Ascending aorta (tissue), 2 donors: ENCODE data around the gene ABCG2. TPM values are rescaled to one million over a fixed set of nuclear protein-coding genes. Genes with fewer than 3 reads are reported as not detected.

Experiments
- DNase-seq, 2 donors: peaks; one replicate each; pipeline ENCODE4 v3.0.0-alpha.2; 2019; ENCODE audit warnings: low spot score in 2 of 2
- H3K27ac ChIP-seq, 2 donors: fragments of 200-600 bp; sonication (generic); one replicate each; pipeline ENCODE4 v1.5.1; 2016 to 2017; ENCODE audit warnings: mild to moderate bottlenecking in 1 of 2
- H3K27me3 ChIP-seq: fragments of 200-600 bp; sonication (generic); one replicate; pipeline ENCODE4 v1.5.1; 2017
- H3K36me3 ChIP-seq, 2 donors: fragments of 200-600 bp; sonication (generic); one replicate each; pipeline ENCODE4 v1.5.1; 2016
- H3K4me1 ChIP-seq, 2 donors: fragments of 200-600 bp; sonication (generic); one replicate each; pipeline ENCODE4 v1.5.1; 2016 to 2017; ENCODE audit warnings: mild to moderate bottlenecking in 1 of 2
- H3K4me3 ChIP-seq, 2 donors: fragments of 200-600 bp; sonication (generic); one replicate each; pipeline ENCODE4 v1.5.1; 2016 to 2017; ENCODE audit warnings: mild to moderate bottlenecking in 1 of 2
- H3K9me3 ChIP-seq, 2 donors: fragments of 200-600 bp; sonication (generic); one replicate each; pipeline ENCODE4 v1.5.1; 2016
- CTCF ChIP-seq, 3 experiments: fragments of 200-600 bp in 2 of 3; fragments of 450-650 bp in 1 of 3; sonication (generic) in 2 of 3; IDR thresholded peaks; one replicate each; pipeline ENCODE4 v1.5.1; 2016 to 2019; ENCODE audit warnings: antibody characterized with exemption in 3 of 3, mild to moderate bottlenecking in 1 of 3, moderate library complexity in 1 of 3
- intact Hi-C: fragments of 100-400 bp; cut with DNase I; formaldehyde crosslinking; loops from one replicate; pipeline ENCODE4 v1.15.1; 2023
- total RNA-seq: library from RNA; depleted of rRNA; stranded (reverse); fragments of >200 nt; gene quantifications from one replicate; pipeline ENCODE4 v1.1.0, GENCODE V29; 2016

ABCG2 gene
- total RNA-seq, 1 donor from 2014 or later, result 6.1 TPM

- H3K27ac ChIP-seq, result no peak overlapping the region
- H3K36me3 ChIP-seq, result peaks cover 21 to 43% of the 10 kb centered on the region in 2 donors
- no peaks in the 10 kb centered on the region for H3K9me3 ChIP-seq
- TF ChIP-seq CTCF (IDR thresholded peaks at IDR 0.05), result no peak
- H3K27me3 ChIP-seq, result no peaks in the 10 kb centered on the region
- DNase-seq, result no peak
- H3K4me1 ChIP-seq, result no peaks in the 10 kb centered on the region
- H3K4me3 ChIP-seq, result no peak overlapping the region
- intact Hi-C loops, result no loop called here
These were observed 77.8 kb downstream of the ABCG2 start for GRCh38 chr4:88080626-88081025.

DNA sequence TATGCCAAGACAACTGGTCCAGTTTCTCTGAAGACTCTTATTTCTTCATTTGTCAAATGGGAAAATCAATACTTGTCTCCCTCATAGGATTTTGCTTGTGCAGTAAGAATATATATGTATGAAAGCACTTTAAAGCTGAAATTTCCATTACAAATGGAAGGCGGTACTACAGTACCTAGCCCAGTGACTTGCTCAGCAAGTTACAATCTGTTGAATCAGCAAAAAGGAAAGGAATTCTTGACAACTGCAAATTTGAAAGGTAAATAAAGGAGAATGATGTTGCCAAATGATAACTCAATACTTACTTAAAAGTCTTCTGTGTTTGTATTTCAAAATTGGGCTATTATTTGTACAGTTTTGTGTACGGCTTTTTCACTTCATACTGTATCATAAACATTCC is 79.9 kb downstream of the ABCG2 start:
- H3K4me1 ChIP-seq, result no peaks in the 10 kb centered on the region
- H3K27ac ChIP-seq, result no peak overlapping the region
- no peak for DNase-seq
- no peak for TF ChIP-seq CTCF (IDR thresholded peaks at IDR 0.05)
- H3K27me3 ChIP-seq, result no peaks in the 10 kb centered on the region
- H3K4me3 ChIP-seq, result no peak overlapping the region
- H3K36me3 ChIP-seq, result peaks cover 42 to 61% of the 10 kb centered on the region in 2 donors
- no peaks in the 10 kb centered on the region for H3K9me3 ChIP-seq
- intact Hi-C loops, result no loop called here

DNA sequence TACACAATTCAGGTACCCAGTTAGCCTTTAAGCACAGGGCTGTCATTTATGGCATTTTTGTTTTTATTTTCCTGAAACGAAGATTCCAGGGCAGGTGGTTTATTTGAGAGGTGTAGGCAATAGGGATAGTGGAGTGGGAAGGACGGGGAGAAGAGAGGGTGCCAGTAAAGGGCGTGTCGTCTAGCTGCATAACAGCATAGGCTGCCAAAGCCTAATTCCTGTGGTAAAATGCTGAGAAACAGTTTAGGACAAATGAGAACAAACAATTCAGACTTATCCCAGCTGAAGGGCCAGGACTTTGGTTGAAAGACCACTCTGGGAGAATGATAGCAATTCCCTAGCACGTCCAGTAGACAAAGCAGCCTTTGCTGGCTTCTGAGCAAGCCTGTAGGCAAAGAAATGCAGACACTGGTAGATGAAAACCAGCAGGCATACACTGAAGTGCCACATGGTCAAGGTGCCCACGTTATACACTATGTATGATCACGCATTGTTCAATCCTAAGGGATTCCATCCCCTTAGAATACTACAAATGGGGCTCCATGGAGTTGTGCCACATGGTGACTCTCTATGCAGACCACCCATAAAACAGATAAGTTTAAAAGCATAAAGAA is 80.4 kb downstream of the ABCG2 start:
- no peaks in the 10 kb centered on the region for H3K27me3 ChIP-seq
- H3K4me3 ChIP-seq, result no peak overlapping the region
- intact Hi-C loops, result no loop called here
- TF ChIP-seq CTCF (IDR thresholded peaks at IDR 0.05), result no peak
- H3K4me1 ChIP-seq, result no peaks in the 10 kb centered on the region
- DNase-seq, result no peak
- H3K36me3 ChIP-seq, result peaks cover 47 to 65% of the 10 kb centered on the region in 2 donors
- H3K27ac ChIP-seq, result no peak overlapping the region
- H3K9me3 ChIP-seq, result no peaks in the 10 kb centered on the region

DNA sequence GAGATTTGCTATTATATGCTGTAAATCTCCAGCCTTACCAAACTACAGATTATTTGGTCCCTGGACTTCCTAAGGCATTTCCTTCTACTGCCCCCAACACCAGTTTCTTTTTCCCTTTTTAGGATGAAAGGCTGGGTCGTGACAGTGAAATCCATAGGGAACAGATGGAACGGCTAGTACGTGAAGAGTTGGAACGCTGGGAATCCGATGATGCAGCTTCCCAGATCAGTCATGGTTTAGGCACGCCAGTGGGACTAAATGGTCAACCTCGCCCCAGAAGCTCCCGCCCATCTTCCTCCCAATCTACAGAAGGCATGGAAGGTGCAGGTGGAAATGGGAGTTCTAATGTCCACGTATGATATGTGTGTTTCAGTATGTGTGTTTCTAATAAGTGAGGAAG is 83.1 kb downstream of the ABCG2 start:
- no peaks in the 10 kb centered on the region for H3K9me3 ChIP-seq
- no peaks in the 10 kb centered on the region for H3K4me1 ChIP-seq
- H3K36me3 ChIP-seq, result peaks cover 73 to 90% of the 10 kb centered on the region in 2 donors
- intact Hi-C loops, result no loop called here
- TF ChIP-seq CTCF (IDR thresholded peaks at IDR 0.05), result no peak
- H3K27ac ChIP-seq, result no peak overlapping the region
- DNase-seq, result no peak
- H3K27me3 ChIP-seq, result no peaks in the 10 kb centered on the region
- no peak overlapping the region for H3K4me3 ChIP-seq

- intact Hi-C loops, result no loop called here
- no peak for DNase-seq
- H3K4me1 ChIP-seq, result no peaks in the 10 kb centered on the region
- peaks cover 94 to 96% of the 10 kb centered on the region in 2 donors for H3K36me3 ChIP-seq
- no peak overlapping the region for H3K4me3 ChIP-seq
- TF ChIP-seq CTCF (IDR thresholded peaks at IDR 0.05), result no peak
- H3K9me3 ChIP-seq, result no peaks in the 10 kb centered on the region
- no peak overlapping the region for H3K27ac ChIP-seq
- H3K27me3 ChIP-seq, result no peaks in the 10 kb centered on the region
These were observed 88.4 kb downstream of the ABCG2 start for GRCh38 chr4:88070031-88070430.

GRCh38 chr4:88064410-88064809 is 94.0 kb downstream of the ABCG2 start:
- Histone ChIP-seq H3K9me3 (no peaks in the 10 kb centered on the region), H3K36me3 (peaks cover 77 to 83% of the 10 kb centered on the region in 2 donors), H3K27ac (no peak overlapping the region), H3K4me1 (no peaks in the 10 kb centered on the region), H3K27me3 (no peaks in the 10 kb centered on the region), H3K4me3 (no peak overlapping the region)
- TF ChIP-seq CTCF (IDR thresholded peaks at IDR 0.05), result no peak
- DNase-seq, result no peak
- intact Hi-C loops, result no loop called here
